Prostate gland (tissue), 2 donors: ENCODE results near the gene PEAR1. TPM values are rescaled to one million over a fixed set of nuclear protein-coding genes. Genes with fewer than 3 reads are reported as not detected.
A peak's percentile ranks its signal among the peaks of the same experiment; 100 is the strongest.

Experiments used
- DNase-seq: peaks from one replicate; pipeline ENCODE4 v3.0.0-alpha.2; 2019; ENCODE audit warnings: low spot score
- H3K27ac ChIP-seq, 2 donors: fragments of 200-600 bp; sonication (generic); 2 replicates each; pipeline ENCODE4 v1.5.1; 2017 to 2019
- H3K27me3 ChIP-seq: fragments of 200-600 bp; sonication (generic); replicated peaks from 2 replicates; pipeline ENCODE4 v1.5.1; 2019; ENCODE audit not compliant: insufficient read depth
- H3K36me3 ChIP-seq, 2 donors: fragments of 200-600 bp; sonication (generic); 1 replicate in 1 of 2; 2 replicates in 1 of 2; pipeline versions ENCODE4 v1.5.1 to v1.8.1; 2017 to 2019
- H3K4me1 ChIP-seq: fragments of 200-600 bp; sonication (generic); replicated peaks from 2 replicates; pipeline ENCODE4 v1.5.1; 2019
- H3K4me3 ChIP-seq, 2 donors: fragments of 200-600 bp; sonication (generic); 2 replicates each; pipeline ENCODE4 v1.5.1; 2017 to 2019
- H3K9me3 ChIP-seq: fragments of 200-600 bp; sonication (generic); 2 replicates; pipeline ENCODE4 v1.5.1; 2017
- CTCF ChIP-seq, 4 experiments: fragments of 200-600 bp in 2 of 4; fragments of 450-650 bp in 2 of 4; sonication (generic) in 2 of 4; IDR thresholded peaks; 1 replicate in 3 of 4; 2 replicates in 1 of 4; pipeline ENCODE4 v1.5.1; 2016 to 2019; ENCODE audit warnings: antibody characterized with exemption in 4 of 4, mild to moderate bottlenecking in 2 of 4, moderate library complexity in 2 of 4
- POLR2A ChIP-seq: fragments of 450-650 bp; IDR thresholded peaks from one replicate; pipeline ENCODE4 v1.6.1; 2016; ENCODE audit warnings: antibody characterized with exemption, mild to moderate bottlenecking
- POLR2AphosphoS5 ChIP-seq: sonication (generic); formaldehyde crosslinking; IDR thresholded peaks from one replicate; pipeline ENCODE4 v1.6.1; 2017; ENCODE audit warnings: antibody characterized with exemption
- WGBS: methylation state at CpG from one replicate; pipeline ENCODE4 v1.1.5; 2018; 5-methylcytosine and 5-hydroxymethylcytosine counted together
- intact Hi-C: fragments of 100-400 bp; cut with DNase I; formaldehyde crosslinking; loops from one replicate; pipeline ENCODE4 v1.14.2; 2022
- total RNA-seq, 2 donors: library from RNA; depleted of rRNA; stranded (reverse); fragments of >200 nt; gene quantifications; one replicate each; pipeline ENCODE4 v1.1.0, GENCODE V29; 2016

The PEAR1 gene
- 10 to 100 TPM in 1 of 2 donors, 1 to 10 TPM in 1; 3.6 to 20.0 TPM for total RNA-seq

GRCh38 chr1:156893048-156893953 lies at the start of gene PEAR1:
PEAR1 (plus strand) TSS chr1:156893718; CDS start chr1:156903927, 10,209 bp downstream.
- 13% methylated on average over 49 of the region's 60 CpGs for WGBS
- Histone ChIP-seq H3K4me3 (peak within 1 kb of the TSS; percentile 16 to 23), H3K36me3 (no peaks in the 10 kb centered on the region), H3K4me1 (peaks cover 3% of the 10 kb centered on the region), H3K27ac (peak within 1 kb of the TSS; percentile 64 to 75), H3K27me3 (peaks cover 2% of the 10 kb centered on the region), H3K9me3 (no peaks in the 10 kb centered on the region)
- no peak for DNase-seq
- intact Hi-C loops: no loop called here
- no peak for TF ChIP-seq CTCF (IDR thresholded peaks at IDR 0.05)
- TF ChIP-seq POLR2AphosphoS5: no peak
- TF ChIP-seq POLR2A: no peak

GRCh38 chr1:156844102-156844501 lies 49.4 kb upstream of the PEAR1 start:
- Histone ChIP-seq H3K9me3 (no peaks in the 10 kb centered on the region), H3K27ac (no peak overlapping the region), H3K4me1 (no peaks in the 10 kb centered on the region), H3K27me3 (peaks cover 19% of the 10 kb centered on the region), H3K36me3 (no peaks in the 10 kb centered on the region), H3K4me3 (no peak overlapping the region)
- intact Hi-C loops: no loop called here
- DNase-seq: no peak
- WGBS: 43% methylated on average over 6 of the region's 6 CpGs
- no peak for TF ChIP-seq POLR2AphosphoS5
- no peak for TF ChIP-seq POLR2A
- TF ChIP-seq CTCF (IDR thresholded peaks at IDR 0.05): no peak

- DNase-seq: no peak
- H3K9me3 ChIP-seq: no peaks in the 10 kb centered on the region
- TF ChIP-seq POLR2A (no peak), CTCF (IDR thresholded peaks at IDR 0.05) (no peak), POLR2AphosphoS5 (no peak)
- 47% methylated on average over 14 of the region's 14 CpGs for WGBS
- H3K36me3 ChIP-seq: no peaks in the 10 kb centered on the region
- no peaks in the 10 kb centered on the region for H3K4me1 ChIP-seq
- intact Hi-C loops: no loop called here
- no peak overlapping the region for H3K4me3 ChIP-seq
- peaks cover 19% of the 10 kb centered on the region for H3K27me3 ChIP-seq
- H3K27ac ChIP-seq: no peak overlapping the region
Observed at GRCh38 chr1:156844638-156845037, 48.9 kb upstream of the PEAR1 start.

- no peak for DNase-seq
- 22% methylated on average over 69 of the region's 69 CpGs for WGBS
Observed at GRCh38 chr1:156845055-156845952, 48.2 kb upstream of the PEAR1 start.

More at GRCh38 chr1:156845055-156845952, 48.2 kb upstream of the PEAR1 start:
- Histone ChIP-seq H3K4me1 (no peaks in the 10 kb centered on the region), H3K27me3 (peaks cover 19% of the 10 kb centered on the region), H3K36me3 (no peaks in the 10 kb centered on the region), H3K27ac (no peak overlapping the region), H3K4me3 (no peak overlapping the region), H3K9me3 (no peaks in the 10 kb centered on the region)
- TF ChIP-seq POLR2A (no peak), POLR2AphosphoS5 (no peak), CTCF (IDR thresholded peaks at IDR 0.05) (no peak)
- intact Hi-C loops: no loop called here
